HepG2 (cell line): ENCODE data around the gene DCLRE1B. TPM values are rescaled to one million over a fixed set of nuclear protein-coding genes. Genes with fewer than 3 reads are reported as not detected.

Experiments used
- RARA ChIP-seq: IDR thresholded peaks from 2 replicates; pipeline ENCODE4 v1.6.1; 2016; ENCODE audit warnings: missing genetic modification reagents, missing compliant biosample characterization
- SMAD1 ChIP-seq: sonication (generic); formaldehyde crosslinking; IDR thresholded peaks from 2 replicates; pipeline ENCODE4 v1.4.0; 2020; ENCODE audit warnings: missing genetic modification reagents, low read depth, mild to moderate bottlenecking, borderline replicate concordance
- ZFAT ChIP-seq: sonication (generic); formaldehyde crosslinking; conservative IDR thresholded peaks from 2 replicates; pipeline ENCODE4 v1.8.1; 2023; ENCODE audit warnings: missing genetic modification reagents, inconsistent platforms
- ZNF34 ChIP-seq: sonication (generic); formaldehyde crosslinking; IDR thresholded peaks from 2 replicates; pipeline ENCODE4 v1.4.0; 2020; ENCODE audit warnings: mild to moderate bottlenecking, missing genetic modification reagents, borderline replicate concordance
- ZNF567 ChIP-seq: sonication (generic); formaldehyde crosslinking; IDR thresholded peaks from 2 replicates; pipeline ENCODE4 v1.8.1; 2023; ENCODE audit warnings: mild to moderate bottlenecking, missing genetic modification reagents, borderline replicate concordance
- ZNF652 ChIP-seq: IDR thresholded peaks from 2 replicates; pipeline ENCODE4 v1.6.1; 2016; ENCODE audit warnings: low read depth, borderline replicate concordance
- polyA plus RNA-seq, 8 experiments: library from polyadenylated mRNA; depleted of rRNA in 3 of 8; stranded (reverse) in 7 of 8; unstranded in 1 of 8; fragments of >200 nt; fragmentation: Illumina TruSeq in 4 of 8; extraction: Trizol in 4 of 8; gene quantifications; 2 replicates each; pipeline versions ENCODE4 v1.2.1 to v1.2.3, GENCODE V29; 2011 to 2016; ENCODE audit warnings: low read depth in 4 of 8, missing spikeins in 1 of 8, mixed read lengths in 1 of 8; ENCODE audit not compliant: insufficient read depth in 1 of 8
- total RNA-seq, 5 experiments: library from RNA; depleted of rRNA; stranded (reverse); fragments of >200 nt; fragmentation: Illumina TruSeq; extraction: Trizol; gene quantifications; 2 replicates each; pipeline ENCODE4 v1.2.3, GENCODE V29; 2016; ENCODE audit warnings: low read depth in 1 of 5
- TF ChIP-seq, protein P1 (sequence below): sonication (generic); formaldehyde crosslinking; IDR thresholded peaks from 2 replicates; pipeline ENCODE4 v1.5.0; 2020; ENCODE audit warnings: missing genetic modification reagents
- TF ChIP-seq, protein P2 (sequence below): sonication (generic); formaldehyde crosslinking; IDR thresholded peaks from 2 replicates; pipeline ENCODE4 v1.8.0; 2022; ENCODE audit warnings: mild to moderate bottlenecking, missing genetic modification reagents, borderline replicate concordance
- TF ChIP-seq, protein P3 (sequence below): fragments of 450-650 bp; IDR thresholded peaks from 2 replicates; pipeline ENCODE4 v1.6.1; 2017; ENCODE audit warnings: mild to moderate bottlenecking
- TF ChIP-seq, protein P4 (sequence below): sonication (generic); formaldehyde crosslinking; IDR thresholded peaks from 2 replicates; pipeline ENCODE4 v1.4.0; 2020; ENCODE audit warnings: missing genetic modification reagents
- TF ChIP-seq, protein P5 (sequence below): sonication (generic); formaldehyde crosslinking; IDR thresholded peaks from 2 replicates; pipeline ENCODE4 v1.8.0; 2022; ENCODE audit warnings: low read depth, missing genetic modification reagents

DCLRE1B gene
- total and polyA plus RNA-seq, 2 of the 13 experiments (the other 11 are each of a cell fraction or from before 2014, with no cell fraction given): 2.7 to 8.0 TPM

DNA sequence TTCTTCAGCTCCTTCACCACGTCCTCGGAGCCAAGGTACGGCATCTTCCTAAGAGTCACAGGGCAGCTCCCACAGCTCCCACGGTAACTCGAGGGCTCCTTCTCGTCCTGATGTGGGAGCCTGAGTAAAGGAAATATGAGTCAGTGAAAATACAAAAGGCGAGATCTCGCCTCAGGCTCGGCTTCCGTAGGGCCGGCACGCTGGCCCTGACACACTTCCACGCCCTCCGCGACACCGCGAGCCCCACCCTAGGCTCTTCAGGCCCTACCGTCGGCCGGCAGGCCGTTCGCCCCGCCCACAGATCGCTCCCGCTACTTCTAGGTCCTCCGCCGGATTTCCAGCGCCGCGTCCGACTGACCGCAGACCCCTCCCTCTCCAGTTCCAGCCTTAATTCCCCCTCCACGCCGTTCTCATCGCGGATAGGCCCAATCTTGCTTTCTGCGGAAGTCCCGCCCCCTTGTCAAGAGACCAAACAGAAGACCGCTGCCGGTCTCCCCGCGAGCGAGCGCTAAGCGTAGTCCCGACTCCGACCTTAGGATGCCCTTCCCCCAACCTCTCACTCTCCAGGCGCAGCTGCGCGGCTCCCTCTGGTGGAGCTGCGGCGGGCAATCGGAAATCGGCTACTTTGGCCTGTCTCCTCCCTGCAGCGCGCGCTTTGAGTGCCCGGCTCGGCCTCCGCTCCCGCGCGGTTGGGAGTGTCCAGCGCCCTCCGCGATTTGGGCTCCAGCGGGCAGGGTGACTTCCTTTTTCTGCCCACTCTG lies at the start of gene DCLRE1B, which contains the start of gene AP4B1 (continued):
- TF ChIP-seq, protein P1, sequence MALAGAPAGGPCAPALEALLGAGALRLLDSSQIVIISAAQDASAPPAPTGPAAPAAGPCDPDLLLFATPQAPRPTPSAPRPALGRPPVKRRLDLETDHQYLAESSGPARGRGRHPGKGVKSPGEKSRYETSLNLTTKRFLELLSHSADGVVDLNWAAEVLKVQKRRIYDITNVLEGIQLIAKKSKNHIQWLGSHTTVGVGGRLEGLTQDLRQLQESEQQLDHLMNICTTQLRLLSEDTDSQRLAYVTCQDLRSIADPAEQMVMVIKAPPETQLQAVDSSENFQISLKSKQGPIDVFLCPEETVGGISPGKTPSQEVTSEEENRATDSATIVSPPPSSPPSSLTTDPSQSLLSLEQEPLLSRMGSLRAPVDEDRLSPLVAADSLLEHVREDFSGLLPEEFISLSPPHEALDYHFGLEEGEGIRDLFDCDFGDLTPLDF (CRISPR knock-in tag): peak; percentile 98
- TF ChIP-seq ZNF652 (CRISPR knock-in tag) (0 out of 2 replicates have a peak, but pooled peaks have one; percentile 12), ZNF567 (CRISPR knock-in tag) (0 out of 2 replicates have a peak, but pooled peaks have one; percentile 12), ZNF34 (CRISPR knock-in tag) (no peak), SMAD1 (CRISPR knock-in tag) (no peak), RARA (CRISPR knock-in tag) (peak; percentile 62), ZFAT (CRISPR knock-in tag) (no peak)
- TF ChIP-seq, protein P2, sequence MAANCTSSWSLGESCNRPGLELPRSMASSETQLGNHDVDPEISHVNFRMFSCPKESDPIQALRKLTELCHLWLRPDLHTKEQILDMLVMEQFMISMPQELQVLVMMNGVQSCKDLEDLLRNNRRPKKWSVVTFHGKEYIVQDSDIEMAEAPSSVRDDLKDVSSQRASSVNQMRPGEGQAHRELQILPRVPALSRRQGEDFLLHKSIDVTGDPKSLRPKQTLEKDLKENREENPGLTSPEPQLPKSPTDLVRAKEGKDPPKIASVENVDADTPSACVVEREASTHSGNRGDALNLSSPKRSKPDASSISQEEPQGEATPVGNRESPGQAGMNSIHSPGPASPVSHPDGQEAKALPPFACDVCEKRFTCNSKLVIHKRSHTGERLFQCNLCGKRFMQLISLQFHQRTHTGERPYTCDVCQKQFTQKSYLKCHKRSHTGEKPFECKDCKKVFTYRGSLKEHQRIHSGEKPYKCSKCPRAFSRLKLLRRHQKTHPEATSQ: peak; percentile 89; the same call in 1 of the 2 replicates
- TF ChIP-seq, protein P3, sequence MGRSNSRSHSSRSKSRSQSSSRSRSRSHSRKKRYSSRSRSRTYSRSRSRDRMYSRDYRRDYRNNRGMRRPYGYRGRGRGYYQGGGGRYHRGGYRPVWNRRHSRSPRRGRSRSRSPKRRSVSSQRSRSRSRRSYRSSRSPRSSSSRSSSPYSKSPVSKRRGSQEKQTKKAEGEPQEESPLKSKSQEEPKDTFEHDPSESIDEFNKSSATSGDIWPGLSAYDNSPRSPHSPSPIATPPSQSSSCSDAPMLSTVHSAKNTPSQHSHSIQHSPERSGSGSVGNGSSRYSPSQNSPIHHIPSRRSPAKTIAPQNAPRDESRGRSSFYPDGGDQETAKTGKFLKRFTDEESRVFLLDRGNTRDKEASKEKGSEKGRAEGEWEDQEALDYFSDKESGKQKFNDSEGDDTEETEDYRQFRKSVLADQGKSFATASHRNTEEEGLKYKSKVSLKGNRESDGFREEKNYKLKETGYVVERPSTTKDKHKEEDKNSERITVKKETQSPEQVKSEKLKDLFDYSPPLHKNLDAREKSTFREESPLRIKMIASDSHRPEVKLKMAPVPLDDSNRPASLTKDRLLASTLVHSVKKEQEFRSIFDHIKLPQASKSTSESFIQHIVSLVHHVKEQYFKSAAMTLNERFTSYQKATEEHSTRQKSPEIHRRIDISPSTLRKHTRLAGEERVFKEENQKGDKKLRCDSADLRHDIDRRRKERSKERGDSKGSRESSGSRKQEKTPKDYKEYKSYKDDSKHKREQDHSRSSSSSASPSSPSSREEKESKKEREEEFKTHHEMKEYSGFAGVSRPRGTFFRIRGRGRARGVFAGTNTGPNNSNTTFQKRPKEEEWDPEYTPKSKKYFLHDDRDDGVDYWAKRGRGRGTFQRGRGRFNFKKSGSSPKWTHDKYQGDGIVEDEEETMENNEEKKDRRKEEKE: no peak
- TF ChIP-seq, protein P4, sequence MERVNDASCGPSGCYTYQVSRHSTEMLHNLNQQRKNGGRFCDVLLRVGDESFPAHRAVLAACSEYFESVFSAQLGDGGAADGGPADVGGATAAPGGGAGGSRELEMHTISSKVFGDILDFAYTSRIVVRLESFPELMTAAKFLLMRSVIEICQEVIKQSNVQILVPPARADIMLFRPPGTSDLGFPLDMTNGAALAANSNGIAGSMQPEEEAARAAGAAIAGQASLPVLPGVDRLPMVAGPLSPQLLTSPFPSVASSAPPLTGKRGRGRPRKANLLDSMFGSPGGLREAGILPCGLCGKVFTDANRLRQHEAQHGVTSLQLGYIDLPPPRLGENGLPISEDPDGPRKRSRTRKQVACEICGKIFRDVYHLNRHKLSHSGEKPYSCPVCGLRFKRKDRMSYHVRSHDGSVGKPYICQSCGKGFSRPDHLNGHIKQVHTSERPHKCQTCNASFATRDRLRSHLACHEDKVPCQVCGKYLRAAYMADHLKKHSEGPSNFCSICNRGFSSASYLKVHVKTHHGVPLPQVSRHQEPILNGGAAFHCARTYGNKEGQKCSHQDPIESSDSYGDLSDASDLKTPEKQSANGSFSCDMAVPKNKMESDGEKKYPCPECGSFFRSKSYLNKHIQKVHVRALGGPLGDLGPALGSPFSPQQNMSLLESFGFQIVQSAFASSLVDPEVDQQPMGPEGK: peak; percentile 74
- TF ChIP-seq, protein P5, sequence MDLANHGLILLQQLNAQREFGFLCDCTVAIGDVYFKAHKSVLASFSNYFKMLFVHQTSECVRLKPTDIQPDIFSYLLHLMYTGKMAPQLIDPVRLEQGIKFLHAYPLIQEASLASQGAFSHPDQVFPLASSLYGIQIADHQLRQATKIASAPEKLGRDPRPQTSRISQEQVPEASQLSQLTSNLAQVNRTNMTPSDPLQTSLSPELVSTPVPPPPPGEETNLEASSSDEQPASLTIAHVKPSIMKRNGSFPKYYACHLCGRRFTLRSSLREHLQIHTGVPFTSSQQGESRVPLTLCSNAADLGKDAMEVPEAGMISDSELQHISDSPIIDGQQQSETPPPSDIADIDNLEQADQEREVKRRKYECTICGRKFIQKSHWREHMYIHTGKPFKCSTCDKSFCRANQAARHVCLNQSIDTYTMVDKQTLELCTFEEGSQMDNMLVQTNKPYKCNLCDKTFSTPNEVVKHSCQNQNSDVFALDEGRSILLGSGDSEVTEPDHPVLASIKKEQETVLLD (CRISPR knock-in tag): peak; percentile 92; the same call in 1 of the 2 replicates
